HepG2 (cell line): ENCODE measurements around the gene PRKCE. TPM values are rescaled to one million over a fixed set of nuclear protein-coding genes. Genes with fewer than 3 reads are reported as not detected.

Experiments
- ATAC-seq: fragments of 200-7000 bp; cut with Tn5 transposase; 3 replicates; pipeline ENCODE4 v1.9.1; 2020; ENCODE audit warnings: mild to moderate bottlenecking, moderate library complexity
- BruUV-seq: library from RNA; stranded (reverse); fragments of 400-500 nt; replicated peaks from 2 replicates; lab custom pipeline; 2021; lab: Mats Ljungman, UMichigan
- CTCF ChIA-PET: fragments of 300-600 bp; formaldehyde crosslinking; extraction: SDS; loops from one replicate; lab custom pipeline; 2021; ENCODE audit warnings: low total read pairs, inconsistent platforms, low intra/inter-chr PET ratio; lab: Yijun Ruan, JAX
- POLR2A ChIA-PET: fragments of 350-600 bp; sonication (Branson Sonifier 250); formaldehyde crosslinking; loops from one replicate; lab custom pipeline; 2020; ENCODE audit warnings: antibody characterized with exemption, inconsistent platforms; lab: Yijun Ruan, JAX
- DNase-seq: peaks from one replicate; pipeline ENCODE4 v3.0.0-alpha.2; 2015; ENCODE audit warnings: low spot score
- FAIRE-seq: peaks from 3 replicates; lab custom pipeline; 2011; peaks lifted over from hg19 to GRCh38; lab: Jason Lieb, UNC
- H2AFZ ChIP-seq: one replicate; pipeline ENCODE4 v1.6.1; 2011; ENCODE audit warnings: low read length, inconsistent platforms
- H3K27ac ChIP-seq: fragments of 300-600 bp; 3 replicates; pipeline ENCODE4 v1.8.0; 2011; ENCODE audit warnings: mixed run types, mild to moderate bottlenecking, mixed read lengths, low read length, inconsistent platforms; ENCODE audit not compliant: insufficient read depth; ENCODE audit errors: extremely low read length
- H3K27me3 ChIP-seq, 2 experiments: fragments of 200-600 bp in 1 of 2; 2 replicates in 1 of 2; 3 replicates in 1 of 2; pipeline versions ENCODE4 v1.6.0 to v1.8.0; 2011; ENCODE audit warnings: low read length in 2 of 2, mild to moderate bottlenecking in 2 of 2, moderate library complexity in 2 of 2, inconsistent platforms in 1 of 2; ENCODE audit not compliant: insufficient read depth in 2 of 2, control insufficient read depth in 1 of 2
- H3K36me3 ChIP-seq, 2 experiments: fragments of 200-600 bp in 1 of 2; replicated peaks in 1 of 2; 2 replicates in 1 of 2; 3 replicates in 1 of 2; pipeline versions ENCODE4 v1.5.1 to v1.8.0; 2011; ENCODE audit warnings: low read length in 2 of 2, inconsistent platforms in 1 of 2; ENCODE audit not compliant: insufficient read depth in 2 of 2, control insufficient read depth in 1 of 2
- H3K4me1 ChIP-seq: 2 replicates; pipeline ENCODE4 v1.5.1; 2012; ENCODE audit warnings: low read length, inconsistent platforms; ENCODE audit not compliant: insufficient read depth
- H3K4me2 ChIP-seq: 2 replicates; pipeline ENCODE4 v1.6.0; 2011; ENCODE audit warnings: low read depth, low read length, inconsistent platforms
- H3K4me3 ChIP-seq, 3 experiments: fragments of 200-600 bp in 1 of 3; sonication (generic), shearing (Covaris generic) in 1 of 3; replicated peaks in 1 of 3; 2 replicates each; pipeline ENCODE4 v1.5.1; 2011 to 2016; ENCODE audit warnings: low read length in 3 of 3, inconsistent platforms in 2 of 3, low read depth in 2 of 3, mild to moderate bottlenecking in 2 of 3, control low read depth in 1 of 3, mixed read lengths in 1 of 3; ENCODE audit not compliant: insufficient read depth in 1 of 3
- H3K79me2 ChIP-seq: one replicate; pipeline ENCODE4 v1.6.1; 2011; ENCODE audit warnings: low read length, inconsistent platforms; ENCODE audit not compliant: insufficient read depth
- H3K9ac ChIP-seq: 2 replicates; pipeline ENCODE4 v1.6.0; 2011; ENCODE audit warnings: mild to moderate bottlenecking, low read depth, low read length, inconsistent platforms; ENCODE audit not compliant: insufficient read depth
- H3K9me3 ChIP-seq: 2 replicates; pipeline ENCODE4 v1.5.1; 2012; ENCODE audit warnings: mild to moderate bottlenecking, low read length
- H4K20me1 ChIP-seq: 2 replicates; pipeline ENCODE4 v1.6.0; 2011; ENCODE audit warnings: inconsistent platforms, mild to moderate bottlenecking, low read length, moderate library complexity; ENCODE audit not compliant: insufficient read depth
- ATF5 ChIP-seq: sonication (generic); formaldehyde crosslinking; IDR thresholded peaks from 2 replicates; pipeline ENCODE4 v1.4.0; 2020; ENCODE audit warnings: mild to moderate bottlenecking, low read depth, missing genetic modification reagents
- CEBPB ChIP-seq: IDR thresholded peaks from 2 replicates; pipeline ENCODE4 v1.6.1; 2011; ENCODE audit warnings: low read depth, low read length, improper control_type of control experiment, borderline replicate concordance
- SMARCC2 ChIP-seq: fragments of 450-650 bp; IDR thresholded peaks from 2 replicates; pipeline ENCODE4 v1.6.1; 2017; ENCODE audit warnings: antibody characterized with exemption, mild to moderate bottlenecking
- SOX13 ChIP-seq, 3 experiments: fragments of 450-650 bp in 1 of 3; sonication (generic) in 1 of 3; formaldehyde crosslinking in 1 of 3; IDR thresholded peaks in 2 of 3; conservative IDR thresholded peaks in 1 of 3; 2 replicates each; pipeline versions ENCODE4 v1.5.0 to v1.6.1; 2016 to 2020; ENCODE audit warnings: antibody characterized with exemption in 1 of 3, mild to moderate bottlenecking in 1 of 3, missing compliant biosample characterization in 1 of 3, missing genetic modification reagents in 1 of 3, moderate library complexity in 1 of 3
- SOX5 ChIP-seq: IDR thresholded peaks from 2 replicates; pipeline ENCODE4 v1.6.1; 2016; ENCODE audit warnings: borderline replicate concordance
- ZNF17 ChIP-seq: sonication (generic); formaldehyde crosslinking; IDR thresholded peaks from 2 replicates; pipeline ENCODE4 v1.5.0; 2020; ENCODE audit warnings: mild to moderate bottlenecking, missing genetic modification reagents
- ZNF207 ChIP-seq: fragments of 450-650 bp; IDR thresholded peaks from 2 replicates; pipeline ENCODE4 v1.6.1; 2016; ENCODE audit warnings: antibody characterized with exemption, borderline replicate concordance
- ZNF607 ChIP-seq: sonication (generic); formaldehyde crosslinking; IDR thresholded peaks from 2 replicates; pipeline ENCODE4 v1.5.1; 2020; ENCODE audit warnings: missing genetic modification reagents, mild to moderate bottlenecking, borderline replicate concordance
- WGBS: methylation state at CpG from one replicate; pipeline ENCODE4 v1.1.6; 2017; ENCODE audit warnings: low lambda C conversion rate; 5-methylcytosine and 5-hydroxymethylcytosine counted together
- in situ Hi-C: cut with HindIII; loops from 2 replicates; pipeline ENCODE4 v1.10.0; 2017; ENCODE audit warnings: low pct_unique_long_range_greater_than_20kb; ENCODE audit not compliant: extremely low pct_ligation_motif_present
- intact Hi-C: fragments of 100-400 bp; cut with micrococcal nuclease; formaldehyde crosslinking; loops from one replicate; pipeline ENCODE4 v1.10.0; 2022; ENCODE audit not compliant: unreplicated experiment
- polyA plus RNA-seq, 8 experiments: library from polyadenylated mRNA; depleted of rRNA in 3 of 8; stranded (reverse) in 7 of 8; unstranded in 1 of 8; fragments of >200 nt; fragmentation: Illumina TruSeq in 4 of 8; extraction: Trizol in 4 of 8; gene quantifications; 2 replicates each; pipeline versions ENCODE4 v1.2.1 to v1.2.3, GENCODE V29; 2011 to 2016; ENCODE audit warnings: low read depth in 4 of 8, missing spikeins in 1 of 8, mixed read lengths in 1 of 8; ENCODE audit not compliant: insufficient read depth in 1 of 8
- total RNA-seq, 5 experiments: library from RNA; depleted of rRNA; stranded (reverse); fragments of >200 nt; fragmentation: Illumina TruSeq; extraction: Trizol; gene quantifications; 2 replicates each; pipeline ENCODE4 v1.2.3, GENCODE V29; 2016; ENCODE audit warnings: low read depth in 1 of 5
- TF ChIP-seq, protein P1 (sequence below): sonication (generic); formaldehyde crosslinking; IDR thresholded peaks from 2 replicates; pipeline ENCODE4 v1.4.0; 2020; ENCODE audit warnings: mild to moderate bottlenecking, missing genetic modification reagents

Gene PRKCE
- total and polyA plus RNA-seq, 2 of the 13 experiments (the other 11 are each of a cell fraction or from before 2014, with no cell fraction given), result 1.0 to 3.9 TPM

DNA sequence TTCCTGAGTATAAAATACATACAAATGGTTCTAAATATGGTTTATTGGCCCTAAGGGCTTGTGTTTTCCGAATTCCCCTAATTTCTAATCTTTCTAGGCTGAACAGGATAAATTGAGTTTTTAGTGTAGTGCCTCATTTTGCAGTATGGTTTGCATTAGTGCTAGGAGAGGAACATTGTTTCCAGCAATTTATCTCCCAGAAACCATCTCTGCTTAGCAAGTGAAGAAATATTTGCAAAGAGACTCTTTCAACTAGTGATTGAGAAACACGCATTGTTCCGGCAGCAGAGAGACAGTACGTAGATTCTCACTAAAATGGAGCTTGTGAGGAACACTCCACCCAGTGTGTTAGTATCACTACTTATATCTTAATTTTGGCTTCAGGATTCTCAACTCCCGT is 468.0 kb downstream of the PRKCE start:
- intact Hi-C loops, result no loop called here
- peak; percentile 44; the same call in 1 of the 3 replicates for ATAC-seq

DNA sequence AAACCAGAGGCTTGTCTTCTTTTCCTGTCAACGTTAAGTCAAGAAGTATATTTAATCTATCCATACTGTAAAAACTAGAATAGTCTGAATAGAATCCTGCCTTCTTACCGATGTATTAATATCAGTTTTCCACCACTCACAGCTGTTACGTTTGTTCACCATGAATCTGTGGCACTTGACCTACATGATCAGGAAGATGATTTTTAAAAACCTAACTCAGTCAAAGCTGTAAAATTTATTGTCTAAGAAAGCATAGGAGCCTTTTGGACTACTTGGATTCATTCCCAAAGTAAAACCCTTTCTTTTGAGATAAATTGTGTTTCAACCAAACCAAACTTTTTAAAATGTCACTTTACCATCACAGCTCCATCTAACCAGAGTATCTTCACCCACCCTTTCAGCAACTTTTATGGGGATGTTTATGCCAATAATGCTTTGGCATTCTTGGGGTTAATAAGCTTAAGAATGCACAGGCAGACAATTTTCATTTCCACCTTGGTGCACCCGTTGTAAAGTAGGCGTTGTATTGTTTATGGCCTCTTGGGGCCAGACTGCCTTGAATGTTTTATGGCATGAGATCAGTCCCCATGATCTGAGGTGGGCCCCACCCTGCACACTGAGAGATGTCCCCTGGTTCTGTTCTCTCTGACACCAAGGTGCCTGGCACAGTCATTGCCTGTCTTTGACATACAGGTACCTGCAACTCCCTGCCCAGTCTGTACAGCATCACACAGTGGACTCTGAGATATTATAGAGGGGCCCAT is 469.5 kb downstream of the PRKCE start:
- no peaks in the 10 kb centered on the region for H3K79me2 ChIP-seq
- no peak overlapping the region for H3K4me3 ChIP-seq
- H3K36me3 ChIP-seq, result no peaks in the 10 kb centered on the region
- no peak overlapping the region for H2AFZ ChIP-seq
- POLR2A ChIA-PET, result no interaction called here
- H3K9me3 ChIP-seq, result no peaks in the 10 kb centered on the region
- H3K27ac ChIP-seq, result no peak overlapping the region
- 78% methylated on average over 5 of the region's 5 CpGs for whole genome bisulfite sequencing
- FAIRE-seq, result no peak
- no TSS peak for BruUV-seq
- intact Hi-C loops, result no loop called here
- CTCF ChIA-PET, result no interaction called here
- no peak for TF ChIP-seq ATF5 (CRISPR knock-in tag)
- TF ChIP-seq, protein P1, sequence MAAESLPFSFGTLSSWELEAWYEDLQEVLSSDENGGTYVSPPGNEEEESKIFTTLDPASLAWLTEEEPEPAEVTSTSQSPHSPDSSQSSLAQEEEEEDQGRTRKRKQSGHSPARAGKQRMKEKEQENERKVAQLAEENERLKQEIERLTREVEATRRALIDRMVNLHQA (CRISPR knock-in tag), result no peak
- no peak for TF ChIP-seq ZNF207
- no peak for TF ChIP-seq SMARCC2
- no peak for TF ChIP-seq ZNF607 (CRISPR knock-in tag)
- peaks cover 18% of the 10 kb centered on the region for H3K4me1 ChIP-seq
- no peak for ATAC-seq
- DNase-seq, result no peak
- H3K4me2 ChIP-seq, result no peak overlapping the region
- H3K9ac ChIP-seq, result no peak overlapping the region
- in situ Hi-C loops, result no loop called here
- no peaks in the 10 kb centered on the region for H3K27me3 ChIP-seq
- no peaks in the 10 kb centered on the region for H4K20me1 ChIP-seq

More for the DNA sequence above, 468.0 kb downstream of the PRKCE start:
- POLR2A ChIA-PET, result no interaction called here
- peak; percentile 73 for FAIRE-seq
- TF ChIP-seq ZNF17 (CRISPR knock-in tag) (no peak), CEBPB (peak; percentile 40; the same call in 1 of the 2 replicates), SOX5 (CRISPR knock-in tag) (peak; percentile 52; the same call in 1 of the 2 replicates), SOX13 (IDR thresholded peaks at IDR 0.05) (no peak), SOX13 (CRISPR knock-in tag; conservative IDR thresholded peaks at IDR 0.05 in 1 of 2, IDR thresholded peaks at IDR 0.05 in 1 of 2) (peak in 1 of 2 experiments; percentile 64; a peak in 2 of 4 replicates)
- TF ChIP-seq, all 625 proteins: peak for 3
- H3K4me3 ChIP-seq, result no peak overlapping the region
- no peaks in the 10 kb centered on the region for H3K79me2 ChIP-seq
- in situ Hi-C loops, result no loop called here
- no peaks in the 10 kb centered on the region for H3K9me3 ChIP-seq
- peaks cover 18% of the 10 kb centered on the region for H3K4me1 ChIP-seq
- no TSS peak for BruUV-seq
- peak; percentile 48 for DNase-seq
- H3K27me3 ChIP-seq, result no peaks in the 10 kb centered on the region
- CTCF ChIA-PET, result no interaction called here
- H3K9ac ChIP-seq, result no peak overlapping the region
- no peak overlapping the region for H2AFZ ChIP-seq
- H3K4me2 ChIP-seq, result no peak overlapping the region
- WGBS, result 32% methylated on average over 5 of the region's 5 CpGs
- no peaks in the 10 kb centered on the region for H3K36me3 ChIP-seq
- no peak overlapping the region for H3K27ac ChIP-seq
- H4K20me1 ChIP-seq, result no peaks in the 10 kb centered on the region
